B cell (primary cell): ENCODE data around the gene KHDC4. TPM values are rescaled to one million over a fixed set of nuclear protein-coding genes. Genes with fewer than 3 reads are reported as not detected.

Source experiments
- ATAC-seq: fragments of 200-7000 bp; cut with Tn5 transposase; one replicate; pipeline ENCODE4 v1.10.0; 2021; ENCODE audit warnings: low read depth, mild to moderate bottlenecking, moderate number of reproducible peaks, moderate library complexity
- CTCF ChIA-PET: fragments of 350-600 bp; sonication (Branson Sonifier 250); formaldehyde crosslinking; loops from one replicate; lab custom pipeline; 2021; ENCODE audit warnings: antibody characterized with exemption, inconsistent platforms; lab: Charles Lee
- POLR2A ChIA-PET: fragments of 350-600 bp; sonication (Branson Sonifier 250); formaldehyde crosslinking; loops from one replicate; lab custom pipeline; 2021; ENCODE audit warnings: antibody characterized with exemption; lab: Charles Lee
- DNase-seq: peaks from one replicate; pipeline ENCODE4 v3.0.0; 2013
- H2AFZ ChIP-seq: 2 replicates; pipeline ENCODE4 v1.6.1; 2012; ENCODE audit warnings: mild to moderate bottlenecking, low read depth, low read length; ENCODE audit not compliant: insufficient read depth, poor library complexity, severe bottlenecking
- H3K27ac ChIP-seq, 2 donors: 1 replicate in 1 of 2; 2 replicates in 1 of 2; pipeline ENCODE4 v1.5.1; 2012 to 2013; ENCODE audit warnings: low read length in 2 of 2, mild to moderate bottlenecking in 2 of 2, moderate library complexity in 1 of 2
- H3K27me3 ChIP-seq, 4 experiments: fragments of 200-600 bp in 1 of 4; sonication (generic) in 1 of 4; replicated peaks in 1 of 4; 1 replicate in 2 of 4; 2 replicates in 2 of 4; pipeline versions ENCODE4 v1.6.1 to v1.7.0; 2013 to 2016; ENCODE audit warnings: low read length in 3 of 4, mild to moderate bottlenecking in 2 of 4, mixed read lengths in 1 of 4, moderate library complexity in 1 of 4; ENCODE audit not compliant: insufficient read depth in 4 of 4, control insufficient read depth in 3 of 4; ENCODE audit errors: control extremely low read depth in 1 of 4
- H3K36me3 ChIP-seq, 2 experiments: replicated peaks in 1 of 2; 1 replicate in 1 of 2; 2 replicates in 1 of 2; pipeline versions ENCODE4 v1.6.1 to v1.7.1; 2013; ENCODE audit warnings: low read length in 1 of 2; ENCODE audit not compliant: insufficient read depth in 2 of 2, control insufficient read depth in 1 of 2; ENCODE audit errors: control extremely low read depth in 1 of 2, extremely low read depth in 1 of 2
- H3K4me1 ChIP-seq, 2 donors: fragments of 200-600 bp in 1 of 2; sonication (generic) in 1 of 2; 1 replicate in 1 of 2; 2 replicates in 1 of 2; pipeline versions ENCODE4 v1.5.1 to v1.6.1; 2013 to 2017; ENCODE audit warnings: low read length in 2 of 2; ENCODE audit not compliant: control insufficient read depth in 2 of 2, insufficient read depth in 2 of 2
- H3K4me2 ChIP-seq: replicated peaks from 2 replicates; pipeline ENCODE3; 2012; ENCODE audit warnings: mild to moderate bottlenecking, low read depth, low read length; ENCODE audit not compliant: poor library complexity, severe bottlenecking
- H3K4me3 ChIP-seq, 5 experiments: fragments of 200-600 bp in 1 of 5; sonication (generic) in 1 of 5; 1 replicate in 3 of 5; 2 replicates in 2 of 5; pipeline versions ENCODE4 v1.5.1 to v1.7.0; 2011 to 2016; ENCODE audit warnings: low read length in 4 of 5, mild to moderate bottlenecking in 4 of 5, low read depth in 2 of 5, control low read depth in 1 of 5, moderate library complexity in 1 of 5; ENCODE audit not compliant: insufficient read depth in 1 of 5; ENCODE audit errors: control extremely low read depth in 1 of 5, extremely low read depth in 1 of 5
- H3K79me2 ChIP-seq: fragments of 200-600 bp; sonication (generic); one replicate; pipeline ENCODE4 v1.6.0; 2016; ENCODE audit warnings: low read length; ENCODE audit not compliant: control insufficient read depth, insufficient read depth
- H3K9ac ChIP-seq: fragments of 200-600 bp; sonication (generic); 2 replicates; pipeline ENCODE4 v1.6.1; 2017; ENCODE audit warnings: mild to moderate bottlenecking, low read length, moderate library complexity
- H3K9me3 ChIP-seq, 3 donors: one replicate each; pipeline versions ENCODE4 v1.6.1 to v1.7.1; 2013; ENCODE audit warnings: low read length in 2 of 3; ENCODE audit not compliant: control insufficient read depth in 2 of 3, insufficient read depth in 1 of 3; ENCODE audit errors: control extremely low read depth in 1 of 3
- H4K20me1 ChIP-seq: 2 replicates; pipeline ENCODE4 v1.6.0; 2012; ENCODE audit warnings: mild to moderate bottlenecking, low read length; ENCODE audit not compliant: insufficient read depth, control insufficient read depth, poor library complexity, severe bottlenecking
- H3K27ac Mint-ChIP-seq: one replicate; pipeline ENCODE4 v1.8.0; 2021; ENCODE audit warnings: mixed read lengths
- H3K27me3 Mint-ChIP-seq: one replicate; pipeline ENCODE4 v1.8.0; 2021; ENCODE audit warnings: mixed read lengths
- H3K4me1 Mint-ChIP-seq: one replicate; pipeline ENCODE4 v1.8.0; 2021; ENCODE audit warnings: mixed read lengths
- H3K4me3 Mint-ChIP-seq: one replicate; pipeline ENCODE4 v1.8.0; 2021; ENCODE audit warnings: mixed read lengths
- H3K9me3 Mint-ChIP-seq: one replicate; pipeline ENCODE4 v1.8.0; 2022; ENCODE audit warnings: mixed read lengths; ENCODE audit not compliant: insufficient read depth
- CTCF ChIP-seq: fragments of 200-600 bp; IDR thresholded peaks from one replicate; pipeline ENCODE4 v1.8.0; 2022; ENCODE audit warnings: antibody characterized with exemption, mild to moderate bottlenecking
- EZH2 ChIP-seq: IDR thresholded peaks from 2 replicates; pipeline ENCODE4 v1.6.1; 2012; ENCODE audit warnings: borderline replicate concordance, low read depth, mild to moderate bottlenecking, moderate library complexity, low read length; ENCODE audit not compliant: insufficient read depth, poor library complexity, severe bottlenecking
- WGBS: methylation state at CpG from one replicate; pipeline ENCODE4 v1.1.5; 2013; ENCODE audit warnings: missing lambda C conversion rate; ENCODE audit not compliant: insufficient coverage; 5-methylcytosine and 5-hydroxymethylcytosine counted together
- intact Hi-C: fragments of 100-400 bp; cut with micrococcal nuclease; formaldehyde crosslinking; loops from one replicate; pipeline ENCODE4 v1.10.0; 2022
- polyA plus RNA-seq: library from polyadenylated mRNA; depleted of rRNA; stranded (reverse); fragments of >200 nt; gene quantifications from 2 replicates; pipeline ENCODE4 v1.2.3, GENCODE V29; 2012
- total RNA-seq, 2 donors: library from RNA; stranded (reverse); fragments of 120-200 nt in 1 of 2; gene quantifications; 1 replicate in 1 of 2; 2 replicates in 1 of 2; pipeline versions ENCODE4 v1.2.3 to v1.2.4, GENCODE V29; 2013 to 2022

KHDC4 gene
- total and polyA plus RNA-seq, 2 donors (not counting 1 experiment from before 2014, with no cell fraction given), result 51.3 to 122 TPM

DNA sequence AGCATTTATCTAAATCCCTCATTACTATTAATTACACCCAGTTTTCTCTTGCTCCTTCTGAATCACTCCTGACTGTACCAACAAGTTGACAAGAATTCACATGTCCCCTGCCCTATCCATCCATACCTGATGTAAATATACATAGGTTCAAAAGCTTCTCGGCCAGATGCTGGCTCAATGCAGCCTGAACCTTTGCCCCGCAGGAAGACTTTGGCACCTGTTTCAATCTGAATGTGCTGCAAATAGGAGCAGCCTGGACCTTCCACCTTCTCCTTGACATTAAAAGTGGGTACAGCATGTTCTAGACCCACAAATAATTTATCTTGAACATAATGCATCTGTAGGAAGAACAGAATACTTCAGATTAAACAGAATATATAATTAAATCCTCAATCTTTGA, 8.7 kb downstream of the KHDC4 start:
- WGBS, result no CpG with 5 or more reads among the region's 2 CpGs
- Histone ChIP-seq H3K9me3 (no peaks in the 10 kb centered on the region), H2AFZ (no peak overlapping the region), H3K9ac (no peak overlapping the region), H3K4me3 (no peak overlapping the region), H3K4me1 (peaks cover 0 to 4% of the 10 kb centered on the region in 2 donors), H3K4me2 (no peak overlapping the region), H3K27ac (no peak overlapping the region), H3K36me3 (peaks cover 19 to 86% of the 10 kb centered on the region in 2 experiments), H3K79me2 (peaks cover 31% of the 10 kb centered on the region), H4K20me1 (peaks cover 24% of the 10 kb centered on the region), H3K27me3 (no peaks in the 10 kb centered on the region)
- no peak overlapping the region for H3K4me3 Mint-ChIP-seq
- H3K4me1 Mint-ChIP-seq, result peaks cover 4% of the 10 kb centered on the region
- H3K9me3 Mint-ChIP-seq, result no peaks in the 10 kb centered on the region
- no peak for DNase-seq
- ChIA-PET POLR2A (no interaction called here), CTCF (no interaction called here)
- TF ChIP-seq CTCF (no peak), EZH2 (no peak)
- no peak for ATAC-seq
- H3K27ac Mint-ChIP-seq, result no peak overlapping the region
- no peaks in the 10 kb centered on the region for H3K27me3 Mint-ChIP-seq
- intact Hi-C loops, result no loop called here

- H3K4me1 Mint-ChIP-seq, result no peaks in the 10 kb centered on the region
- H3K4me2 ChIP-seq, result no peak overlapping the region
- intact Hi-C loops, result no loop called here
- WGBS, result no CpG with 5 or more reads among the region's 3 CpGs
- no peak overlapping the region for H3K4me3 ChIP-seq
- H3K9me3 Mint-ChIP-seq, result no peaks in the 10 kb centered on the region
- no peak overlapping the region for H3K27ac Mint-ChIP-seq
- no peaks in the 10 kb centered on the region for H3K27me3 ChIP-seq
- H3K9ac ChIP-seq, result no peak overlapping the region
- ChIA-PET CTCF (interaction anchor here (1.2 to 5.5 kb wide), 3 partner anchors 12 to 69 kb away, joined by 3 to 17 read pairs (median 5); no protein-coding TSS in a partner anchor), POLR2A (interaction anchor here (0.6 kb wide), 1 partner anchor 11 kb away, joined by 4 read pairs; no protein-coding TSS in a partner anchor)
- ATAC-seq (no peak), DNase-seq (no peak)
- H3K27me3 Mint-ChIP-seq, result no peaks in the 10 kb centered on the region
- no peak overlapping the region for H2AFZ ChIP-seq
- no peaks in the 10 kb centered on the region for H3K4me1 ChIP-seq
- TF ChIP-seq CTCF, result no peak
- TF ChIP-seq EZH2, result no peak
- H3K9me3 ChIP-seq, result no peaks in the 10 kb centered on the region
- H4K20me1 ChIP-seq, result peaks cover 5% of the 10 kb centered on the region
- H3K27ac ChIP-seq, result no peak overlapping the region
- peaks cover 39 to 90% of the 10 kb centered on the region in 2 experiments for H3K36me3 ChIP-seq
- H3K4me3 Mint-ChIP-seq, result no peak overlapping the region
- H3K79me2 ChIP-seq, result peaks cover 6% of the 10 kb centered on the region
These were observed 13.5 kb downstream of the KHDC4 start for GRCh38 chr1:155920717-155921116.
